OCI-LY3 (cell line): ENCODE results near the gene NR3C2.
A peak's percentile ranks its signal among the peaks of the same experiment; 100 is the strongest.

Source experiments
- H2AFZ ChIP-seq: fragments of 200-600, 300-600 bp; shearing (Covaris generic); 2 replicates; pipeline ENCODE4 v1.6.0; 2014; ENCODE audit warnings: antibody characterized with exemption, low read depth, low read length
- H3K27ac ChIP-seq: fragments of 200-600, 300-600 bp; sonication (generic); 2 replicates; pipeline ENCODE4 v1.5.1; 2014; ENCODE audit warnings: mild to moderate bottlenecking, low read length, moderate library complexity, mixed read lengths
- H3K27me3 ChIP-seq: fragments of 200-600, 300-600 bp; sonication (generic); 2 replicates; pipeline ENCODE4 v1.6.1; 2014; ENCODE audit warnings: low read depth, low read length, mixed read lengths
- H3K36me3 ChIP-seq: fragments of 200-600, 300-600 bp; sonication (generic); replicated peaks from 2 replicates; pipeline ENCODE3; 2014; ENCODE audit warnings: low read depth, low read length, mixed read lengths
- H3K4me1 ChIP-seq: fragments of 300-600, 200-600 bp; sonication (generic); 2 replicates; pipeline ENCODE4 v1.6.1; 2014; ENCODE audit warnings: low read length, mixed read lengths
- H3K4me2 ChIP-seq: fragments of 200-600, 300-600 bp; sonication (generic); 2 replicates; pipeline ENCODE4 v1.6.1; 2014; ENCODE audit warnings: low read length, mixed read lengths
- H3K4me3 ChIP-seq: fragments of 300-600, 200-600 bp; sonication (generic); 2 replicates; pipeline ENCODE4 v1.5.1; 2014; ENCODE audit warnings: antibody characterized with exemption, mild to moderate bottlenecking, low read length, moderate library complexity
- H3K79me2 ChIP-seq: fragments of 300-600, 200-600 bp; shearing (Covaris generic); 2 replicates; pipeline ENCODE4 v1.6.1; 2014; ENCODE audit warnings: mild to moderate bottlenecking, low read length, mixed read lengths
- H3K9ac ChIP-seq: fragments of 300-600, 200-600 bp; shearing (Covaris generic); 2 replicates; pipeline ENCODE4 v1.6.0; 2014; ENCODE audit warnings: mild to moderate bottlenecking, low read length, moderate library complexity
- H3K9me3 ChIP-seq: fragments of 200-600, 300-600 bp; shearing (Covaris generic); 2 replicates; pipeline ENCODE4 v1.6.1; 2014; ENCODE audit warnings: low read length, mixed read lengths; ENCODE audit not compliant: insufficient read depth
- H4K20me1 ChIP-seq: fragments of 200-600, 300-600 bp; sonication (generic); 2 replicates; pipeline ENCODE4 v1.6.1; 2016; ENCODE audit warnings: low read length, mixed read lengths; ENCODE audit not compliant: insufficient read depth
- CTCF ChIP-seq: fragments of 200-600, 300-600 bp; sonication (generic); IDR thresholded peaks from 2 replicates; pipeline ENCODE4 v1.5.1; 2014; ENCODE audit warnings: antibody characterized with exemption, low read length, low read depth
- EZH2phosphoT487 ChIP-seq: fragments of 200-600 bp; shearing (Covaris generic); IDR thresholded peaks from 2 replicates; pipeline ENCODE4 v1.6.1; 2018; ENCODE audit warnings: antibody characterized with exemption, mixed run types, low read depth

NR3C2 gene

GRCh38 chr4:148161601-148162000, 280.6 kb downstream of the NR3C2 start:
- Histone ChIP-seq H2AFZ (no peak overlapping the region), H3K4me1 (no peaks in the 10 kb centered on the region), H3K4me3 (no peak overlapping the region), H3K27ac (no peak overlapping the region), H3K4me2 (no peak overlapping the region), H3K27me3 (no peaks in the 10 kb centered on the region), H3K79me2 (no peaks in the 10 kb centered on the region), H3K9me3 (no peaks in the 10 kb centered on the region), H3K9ac (no peak overlapping the region), H3K36me3 (no peaks in the 10 kb centered on the region), H4K20me1 (no peaks in the 10 kb centered on the region)
- TF ChIP-seq EZH2phosphoT487 = no peak
- no peak for TF ChIP-seq CTCF

- Histone ChIP-seq H3K4me1 (no peaks in the 10 kb centered on the region), H3K9ac (no peak overlapping the region), H3K4me2 (no peak overlapping the region), H4K20me1 (no peaks in the 10 kb centered on the region), H3K27me3 (no peaks in the 10 kb centered on the region), H2AFZ (no peak overlapping the region), H3K9me3 (no peaks in the 10 kb centered on the region), H3K4me3 (no peak overlapping the region), H3K79me2 (no peaks in the 10 kb centered on the region), H3K27ac (no peak overlapping the region), H3K36me3 (no peaks in the 10 kb centered on the region)
- TF ChIP-seq EZH2phosphoT487 (no peak), CTCF (no peak)
Observed at GRCh38 chr4:148159793-148160192, 282.4 kb downstream of the NR3C2 start.

- Histone ChIP-seq H3K4me2 (no peak overlapping the region), H3K4me1 (no peaks in the 10 kb centered on the region)
Observed at GRCh38 chr4:148154769-148155168, 287.4 kb downstream of the NR3C2 start.

GRCh38 chr4:148152868-148153625, 289.2 kb downstream of the NR3C2 start:
- H3K9ac ChIP-seq = no peak overlapping the region
- no peak for TF ChIP-seq EZH2phosphoT487
- peak; percentile 63 for TF ChIP-seq CTCF
- H3K36me3 ChIP-seq = no peaks in the 10 kb centered on the region
- no peak overlapping the region for H3K4me3 ChIP-seq
- no peak overlapping the region for H2AFZ ChIP-seq
- no peaks in the 10 kb centered on the region for H3K27me3 ChIP-seq
- H3K79me2 ChIP-seq = no peaks in the 10 kb centered on the region
- H3K27ac ChIP-seq = no peak overlapping the region
- no peaks in the 10 kb centered on the region for H3K4me1 ChIP-seq
- H3K4me2 ChIP-seq = no peak overlapping the region
- H4K20me1 ChIP-seq = no peaks in the 10 kb centered on the region
- no peaks in the 10 kb centered on the region for H3K9me3 ChIP-seq

More at GRCh38 chr4:148154769-148155168, 287.4 kb downstream of the NR3C2 start:
- Histone ChIP-seq H2AFZ (no peak overlapping the region), H3K27ac (no peak overlapping the region), H4K20me1 (no peaks in the 10 kb centered on the region), H3K79me2 (no peaks in the 10 kb centered on the region), H3K36me3 (no peaks in the 10 kb centered on the region), H3K9ac (no peak overlapping the region), H3K27me3 (no peaks in the 10 kb centered on the region), H3K9me3 (no peaks in the 10 kb centered on the region), H3K4me3 (no peak overlapping the region)
- no peak for TF ChIP-seq EZH2phosphoT487
- no peak for TF ChIP-seq CTCF
